IMR-90 (cell line): ENCODE measurements around the gene SUGCT. TPM values are rescaled to one million over a fixed set of nuclear protein-coding genes. Genes with fewer than 3 reads are reported as not detected.

Experiments
- ATAC-seq: fragments of 200-7000 bp; cut with Tn5 transposase; 2 replicates; pipeline ENCODE4 v1.9.1; 2020; ENCODE audit warnings: low read depth, mild to moderate bottlenecking, moderate library complexity
- BruUV-seq: library from RNA; stranded (reverse); fragments of 400-500 nt; replicated peaks from 2 replicates; lab custom pipeline; 2021; lab: Mats Ljungman, UMichigan
- CTCF ChIA-PET: fragments of 300-600 bp; formaldehyde crosslinking; extraction: SDS; loops from one replicate; lab custom pipeline; 2021; ENCODE audit warnings: antibody characterized with exemption; lab: Yijun Ruan, JAX
- POLR2A ChIA-PET: fragments of 300-600 bp; sonication (Branson Sonifier 250); formaldehyde crosslinking; loops from one replicate; lab custom pipeline; 2022; ENCODE audit warnings: antibody characterized with exemption; ENCODE audit not compliant: unreplicated experiment; lab: Charles Lee
- DNase-seq: peaks from one replicate; pipeline ENCODE4 v3.0.0; 2013
- H2AFZ ChIP-seq: replicated peaks from 2 replicates; pipeline ENCODE3; 2013; ENCODE audit warnings: low read length, mild to moderate bottlenecking; ENCODE audit not compliant: poor library complexity
- H2AK5ac ChIP-seq: 2 replicates; pipeline ENCODE4 v1.6.1; 2013; ENCODE audit warnings: low read depth, low read length, inconsistent platforms
- H2AK9ac ChIP-seq: replicated peaks from 2 replicates; pipeline ENCODE3; 2013; ENCODE audit warnings: mild to moderate bottlenecking, low read depth, low read length, moderate library complexity; ENCODE audit not compliant: poor library complexity
- H2BK120ac ChIP-seq: 2 replicates; pipeline ENCODE4 v1.6.1; 2013; ENCODE audit warnings: low read depth, low read length, inconsistent platforms
- H2BK15ac ChIP-seq: 3 replicates; pipeline ENCODE4 v1.6.1; 2013; ENCODE audit warnings: low read depth, low read length, inconsistent platforms
- H2BK20ac ChIP-seq: 2 replicates; pipeline ENCODE4 v1.6.1; 2013; ENCODE audit warnings: low read depth, mild to moderate bottlenecking, inconsistent platforms, low read length, moderate library complexity
- H2BK5ac ChIP-seq: 2 replicates; pipeline ENCODE4 v1.6.1; 2013; ENCODE audit warnings: mild to moderate bottlenecking, low read depth, low read length, inconsistent platforms; ENCODE audit not compliant: poor library complexity, severe bottlenecking
- H3K14ac ChIP-seq: replicated peaks from 2 replicates; pipeline ENCODE4 v1.6.1; 2013; ENCODE audit warnings: low read depth, low read length, inconsistent platforms
- H3K18ac ChIP-seq: 2 replicates; pipeline ENCODE4 v1.6.1; 2013; ENCODE audit warnings: low read depth, low read length, control low read depth
- H3K23ac ChIP-seq: 2 replicates; pipeline ENCODE4 v1.6.1; 2013; ENCODE audit warnings: low read depth, low read length, inconsistent platforms
- H3K27ac ChIP-seq: 2 replicates; pipeline ENCODE4 v1.5.1; 2013; ENCODE audit warnings: mild to moderate bottlenecking, control low read depth, low read length; ENCODE audit not compliant: insufficient read depth
- H3K27me3 ChIP-seq: 2 replicates; pipeline ENCODE4 v1.6.1; 2013; ENCODE audit warnings: low read length; ENCODE audit not compliant: control insufficient read depth, insufficient read depth
- H3K36me3 ChIP-seq: 2 replicates; pipeline ENCODE4 v1.6.1; 2013; ENCODE audit warnings: low read length, mixed read lengths; ENCODE audit not compliant: control insufficient read depth, insufficient read depth
- H3K4ac ChIP-seq: 2 replicates; pipeline ENCODE4 v1.6.1; 2013; ENCODE audit warnings: low read depth, low read length, inconsistent platforms
- H3K4me1 ChIP-seq: 2 replicates; pipeline ENCODE4 v1.6.1; 2013; ENCODE audit warnings: low read length, mixed read lengths; ENCODE audit not compliant: control insufficient read depth, insufficient read depth
- H3K4me2 ChIP-seq: 2 replicates; pipeline ENCODE4 v1.6.1; 2013; ENCODE audit warnings: low read depth, mild to moderate bottlenecking, control low read depth, low read length, moderate library complexity
- H3K4me3 ChIP-seq: 2 replicates; pipeline ENCODE4 v1.5.1; 2013; ENCODE audit warnings: low read depth, mild to moderate bottlenecking, control low read depth, low read length, moderate library complexity; ENCODE audit not compliant: insufficient read depth
- H3K56ac ChIP-seq: 2 replicates; pipeline ENCODE4 v1.6.1; 2013; ENCODE audit warnings: low read length, inconsistent platforms; ENCODE audit not compliant: insufficient read depth; ENCODE audit errors: extremely low read depth
- H3K79me1 ChIP-seq, 2 experiments: 2 replicates each; pipeline ENCODE4 v1.6.1; 2013; ENCODE audit warnings: low read length in 2 of 2, inconsistent platforms in 1 of 2, low read depth in 1 of 2
- H3K9ac ChIP-seq: 2 replicates; pipeline ENCODE4 v1.6.1; 2013; ENCODE audit warnings: low read depth, low read length, control low read depth
- H3K9me1 ChIP-seq: 2 replicates; pipeline ENCODE4 v1.6.1; 2013; ENCODE audit warnings: low read length, inconsistent platforms; ENCODE audit not compliant: insufficient read depth
- H3K9me3 ChIP-seq: 2 replicates; pipeline ENCODE4 v1.6.1; 2013; ENCODE audit warnings: low read length; ENCODE audit not compliant: control insufficient read depth, insufficient read depth
- H4K20me1 ChIP-seq: 2 replicates; pipeline ENCODE4 v1.6.1; 2013; ENCODE audit warnings: low read length, inconsistent platforms; ENCODE audit not compliant: insufficient read depth
- H4K5ac ChIP-seq: 2 replicates; pipeline ENCODE4 v1.6.1; 2013; ENCODE audit warnings: mild to moderate bottlenecking, low read depth, low read length, control low read depth
- H4K8ac ChIP-seq, 2 experiments: 2 replicates each; pipeline ENCODE4 v1.6.1; 2013; ENCODE audit warnings: low read depth in 2 of 2, low read length in 2 of 2, control low read depth in 1 of 2, inconsistent platforms in 1 of 2
- H4K91ac ChIP-seq: 2 replicates; pipeline ENCODE4 v1.6.1; 2013; ENCODE audit warnings: low read depth, low read length, inconsistent platforms; ENCODE audit not compliant: insufficient read depth
- BHLHE40 ChIP-seq: fragments of 150-350 bp; IDR thresholded peaks from 2 replicates; pipeline ENCODE4 v1.6.1; 2016; ENCODE audit warnings: mild to moderate bottlenecking, low read depth, low read length
- CEBPB ChIP-seq: IDR thresholded peaks from 2 replicates; pipeline ENCODE4 v1.6.1; 2012; ENCODE audit warnings: low read depth, low read length, improper control_type of control experiment
- CHD1 ChIP-seq: IDR thresholded peaks from 2 replicates; pipeline ENCODE4 v1.6.1; 2012; ENCODE audit warnings: low read depth, low read length, improper control_type of control experiment
- FOS ChIP-seq: fragments of 150-350 bp; IDR thresholded peaks from 2 replicates; pipeline ENCODE4 v1.6.1; 2016; ENCODE audit warnings: low read depth, low read length
- MAFK ChIP-seq: IDR thresholded peaks from 2 replicates; pipeline ENCODE4 v1.6.1; 2012; ENCODE audit warnings: low read depth, low read length, improper control_type of control experiment
- MAZ ChIP-seq: IDR thresholded peaks from 2 replicates; pipeline ENCODE4 v1.6.1; 2012; ENCODE audit warnings: low read depth, mild to moderate bottlenecking, low read length, improper control_type of control experiment, moderate library complexity, borderline replicate concordance
- MXI1 ChIP-seq: IDR thresholded peaks from 2 replicates; pipeline ENCODE4 v1.6.1; 2012; ENCODE audit warnings: low read depth, mild to moderate bottlenecking, low read length, moderate library complexity, borderline replicate concordance
- NFE2L2 ChIP-seq: fragments of 150-350 bp; IDR thresholded peaks from 2 replicates; pipeline ENCODE4 v1.6.1; 2016; ENCODE audit warnings: low read depth, mild to moderate bottlenecking, low read length
- POLR2A ChIP-seq: IDR thresholded peaks from 2 replicates; pipeline ENCODE4 v1.6.1; 2012; ENCODE audit warnings: mild to moderate bottlenecking, low read depth, low read length
- RCOR1 ChIP-seq: IDR thresholded peaks from 2 replicates; pipeline ENCODE4 v1.6.1; 2012; ENCODE audit warnings: mild to moderate bottlenecking, low read length, improper control_type of control experiment; ENCODE audit not compliant: insufficient replicate concordance
- RFX5 ChIP-seq: IDR thresholded peaks from 2 replicates; pipeline ENCODE4 v1.8.0; 2012; ENCODE audit warnings: low read depth, mild to moderate bottlenecking, low read length, moderate library complexity
- SMC3 ChIP-seq: fragments of 150-350 bp; IDR thresholded peaks from 2 replicates; pipeline ENCODE4 v1.6.1; 2016; ENCODE audit warnings: low read depth, mild to moderate bottlenecking, antibody characterized with exemption, low read length, moderate library complexity
- WGBS, 2 experiments: methylation state at CpG; one replicate each; pipeline versions ENCODE4 v1.1.5 to v1.1.7; 2013; ENCODE audit warnings: missing lambda C conversion rate in 2 of 2; ENCODE audit not compliant: insufficient read length in 1 of 2; ENCODE audit errors: extremely low coverage in 2 of 2; 5-methylcytosine and 5-hydroxymethylcytosine counted together
- dilution Hi-C: fragments of 300-500 bp; cut with HindIII; formaldehyde crosslinking; loops from one replicate; pipeline ENCODE4 v1.14.3; 2018; ENCODE audit warnings: low sequenced_read_pairs; ENCODE audit not compliant: unreplicated experiment
- in situ Hi-C: fragments of 300-500 bp; cut with MboI; formaldehyde crosslinking; loops from 3 replicates; pipeline ENCODE4 v1.14.3; 2019; ENCODE audit warnings: low sequenced_read_pairs, inconsistent platforms, mixed read lengths
- intact Hi-C: fragments of 100-400 bp; cut with micrococcal nuclease; formaldehyde crosslinking; loops from 2 replicates; pipeline ENCODE4 v1.10.0; 2022
- polyA plus RNA-seq, 3 experiments: library from polyadenylated mRNA; depleted of rRNA; stranded (reverse); fragments of >200 nt; gene quantifications; 2 replicates each; pipeline ENCODE4 v1.2.3, GENCODE V29; 2012; ENCODE audit warnings: low replicate concordance in 1 of 3
- total RNA-seq: library from RNA; depleted of rRNA; stranded (reverse); fragments of >200 nt; gene quantifications from 2 replicates; pipeline ENCODE4 v1.2.3, GENCODE V29; 2012
- TF ChIP-seq, protein P1 (sequence below): fragments of 150-350 bp; IDR thresholded peaks from 2 replicates; pipeline ENCODE4 v1.6.1; 2016; ENCODE audit warnings: low read depth, mild to moderate bottlenecking, low read length, moderate library complexity, borderline replicate concordance
- TF ChIP-seq, protein P2 (sequence below): fragments of 150-350 bp; IDR thresholded peaks from 2 replicates; pipeline ENCODE4 v1.6.1; 2017; ENCODE audit warnings: mild to moderate bottlenecking, antibody characterized with exemption, low read length, low read depth

SUGCT gene
- total and polyA plus RNA-seq, 2 of the 4 experiments (the other 2 are of a cell fraction) = 5.9 to 8.3 TPM

DNA sequence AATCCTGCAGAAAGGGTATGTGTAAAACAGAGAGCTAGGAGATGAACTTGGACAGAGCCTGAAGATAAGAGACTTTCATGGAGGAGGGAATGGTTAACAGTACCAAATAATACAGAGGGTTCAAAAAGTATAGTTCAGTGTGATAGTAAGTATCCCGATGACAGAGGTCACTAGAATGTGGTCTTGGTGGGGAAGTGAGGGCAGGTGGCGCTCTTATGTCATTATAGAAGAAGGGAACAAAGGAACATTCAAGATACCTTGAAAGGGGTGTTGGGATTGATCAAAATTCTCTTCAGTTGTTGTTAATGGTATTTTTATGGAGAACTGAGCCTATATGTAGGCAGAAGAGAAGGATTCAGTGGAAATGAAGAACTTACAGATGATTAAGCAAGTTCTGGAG, 312.5 kb downstream of the SUGCT start:
- Histone ChIP-seq H3K27ac (no peak overlapping the region), H3K36me3 (no peaks in the 10 kb centered on the region), H2BK120ac (no peak overlapping the region), H4K20me1 (no peaks in the 10 kb centered on the region), H2AK9ac (no peak overlapping the region), H3K56ac (no peak overlapping the region), H4K8ac (no peak overlapping the region), H3K4ac (no peak overlapping the region), H3K9me3 (no peaks in the 10 kb centered on the region), H3K9me1 (no peaks in the 10 kb centered on the region), H3K4me1 (no peaks in the 10 kb centered on the region), H3K27me3 (no peaks in the 10 kb centered on the region), H3K9ac (no peak overlapping the region), H3K14ac (no peak overlapping the region), H2AFZ (no peak overlapping the region), H2BK20ac (no peak overlapping the region), H2BK5ac (no peak overlapping the region), H3K4me3 (no peak overlapping the region), H3K4me2 (no peak overlapping the region), H2AK5ac (no peak overlapping the region), H2BK15ac (no peak overlapping the region), H3K23ac (no peak overlapping the region), H4K91ac (no peak overlapping the region), H3K79me1 (no peaks in the 10 kb centered on the region), H4K5ac (no peak overlapping the region), H3K18ac (no peak overlapping the region)
- WGBS, 2 experiments = no CpG with 5 or more reads among the region's 2 CpGs
- DNase-seq = no peak
- dilution Hi-C loops = no loop called here
- no peak for ATAC-seq
- no peak for TF ChIP-seq MXI1
- TF ChIP-seq CHD1 = no peak
- TF ChIP-seq, protein P1, sequence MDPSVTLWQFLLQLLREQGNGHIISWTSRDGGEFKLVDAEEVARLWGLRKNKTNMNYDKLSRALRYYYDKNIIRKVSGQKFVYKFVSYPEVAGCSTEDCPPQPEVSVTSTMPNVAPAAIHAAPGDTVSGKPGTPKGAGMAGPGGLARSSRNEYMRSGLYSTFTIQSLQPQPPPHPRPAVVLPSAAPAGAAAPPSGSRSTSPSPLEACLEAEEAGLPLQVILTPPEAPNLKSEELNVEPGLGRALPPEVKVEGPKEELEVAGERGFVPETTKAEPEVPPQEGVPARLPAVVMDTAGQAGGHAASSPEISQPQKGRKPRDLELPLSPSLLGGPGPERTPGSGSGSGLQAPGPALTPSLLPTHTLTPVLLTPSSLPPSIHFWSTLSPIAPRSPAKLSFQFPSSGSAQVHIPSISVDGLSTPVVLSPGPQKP = no peak
- TF ChIP-seq MAFK = no peak
- TF ChIP-seq CEBPB = no peak
- no peak for TF ChIP-seq RFX5
- no peak for TF ChIP-seq NFE2L2
- TF ChIP-seq RCOR1 = no peak
- no peak for TF ChIP-seq SMC3
- no peak for TF ChIP-seq POLR2A
- TF ChIP-seq BHLHE40 = no peak
- no peak for TF ChIP-seq FOS
- TF ChIP-seq MAZ = no peak
- TF ChIP-seq, protein P2, sequence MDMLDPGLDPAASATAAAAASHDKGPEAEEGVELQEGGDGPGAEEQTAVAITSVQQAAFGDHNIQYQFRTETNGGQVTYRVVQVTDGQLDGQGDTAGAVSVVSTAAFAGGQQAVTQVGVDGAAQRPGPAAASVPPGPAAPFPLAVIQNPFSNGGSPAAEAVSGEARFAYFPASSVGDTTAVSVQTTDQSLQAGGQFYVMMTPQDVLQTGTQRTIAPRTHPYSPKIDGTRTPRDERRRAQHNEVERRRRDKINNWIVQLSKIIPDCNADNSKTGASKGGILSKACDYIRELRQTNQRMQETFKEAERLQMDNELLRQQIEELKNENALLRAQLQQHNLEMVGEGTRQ = no peak
- CTCF ChIA-PET = no interaction called here
- POLR2A ChIA-PET = no interaction called here
- in situ Hi-C loops = no loop called here
- no TSS peak for BruUV-seq
- intact Hi-C loops = no loop called here
